ENCODE measurements around the gene ALOX5AP.

ALOX5AP gene

DNA sequence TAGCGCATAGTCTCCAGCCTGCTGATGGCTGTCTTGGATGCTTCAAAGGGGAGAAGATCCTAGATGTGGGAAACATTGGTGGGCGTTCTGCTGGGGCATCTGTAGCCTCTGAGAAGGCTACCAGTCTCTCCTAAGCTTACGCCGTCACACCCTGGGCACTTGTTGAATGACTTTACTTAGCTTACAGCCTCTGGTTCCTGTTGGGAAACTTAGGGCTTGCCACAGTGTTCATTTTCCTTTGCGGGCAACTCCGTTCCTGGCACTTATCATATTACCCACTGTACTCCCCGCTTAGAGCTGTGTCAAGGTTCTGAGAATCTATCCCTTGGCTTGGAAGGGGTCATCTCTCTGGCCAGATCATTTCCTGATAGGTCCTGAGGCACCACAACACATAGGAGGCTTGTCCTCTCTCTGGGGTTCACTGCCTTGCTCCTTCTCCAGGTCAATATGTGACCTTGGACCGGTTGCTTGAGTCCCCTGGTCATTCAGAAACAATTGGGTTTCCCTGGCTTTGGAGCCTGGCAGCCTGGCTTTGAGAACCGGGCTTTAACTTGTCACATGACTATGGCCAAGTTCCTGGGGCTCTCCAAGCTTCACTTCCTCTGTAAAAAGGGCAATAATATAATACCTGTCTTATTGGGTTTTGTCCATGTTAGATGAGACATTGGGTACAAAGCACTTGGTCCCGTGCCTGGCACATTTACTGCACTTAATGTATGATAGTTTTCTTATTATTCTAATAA lies 20.5 kb upstream of the ALOX5AP start:
- no peak for DNase-seq (ENCODE audit: low spot score)

DNA sequence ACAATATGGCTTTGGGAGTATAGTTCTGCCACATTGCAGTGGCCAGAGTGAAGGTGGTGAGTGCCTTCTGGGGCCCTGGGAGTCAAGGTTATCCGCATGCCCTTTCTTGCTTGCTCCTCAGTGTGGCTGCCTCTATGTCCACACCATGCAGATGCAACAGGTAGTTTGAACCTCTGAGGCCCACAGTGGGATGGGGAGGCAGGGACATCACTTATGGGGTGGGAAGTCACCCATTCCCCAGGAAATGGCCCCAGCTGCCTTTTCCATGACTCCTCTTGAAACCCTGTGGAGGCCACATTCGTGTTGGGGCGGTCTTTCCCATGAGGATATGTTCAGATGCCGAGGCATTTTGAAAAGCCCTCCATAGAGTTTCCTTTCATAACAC lies 20.0 kb upstream of the ALOX5AP start:
- DNase-seq (ENCODE audit: low spot score): no peak

DNA sequence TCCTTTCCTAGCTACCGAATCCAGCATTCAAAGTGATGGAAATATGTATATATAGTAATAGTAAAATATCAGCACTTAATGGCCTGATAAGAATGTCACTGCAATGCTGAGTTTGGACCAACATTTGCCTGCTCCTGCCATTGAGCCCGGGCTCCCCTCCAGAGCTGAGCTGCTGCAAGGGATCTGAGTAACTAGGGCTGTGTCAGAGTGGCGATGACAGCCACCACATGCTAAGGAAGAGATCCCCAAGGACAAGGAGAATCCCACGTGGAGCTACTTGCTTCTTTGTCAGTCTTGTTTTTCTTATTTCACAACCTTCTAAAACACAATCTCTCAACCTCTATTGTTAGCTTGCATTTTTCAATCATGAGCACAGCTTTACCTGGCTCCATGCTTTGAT lies 19.5 kb upstream of the ALOX5AP start:
- DNase-seq (ENCODE audit: low spot score): no peak

DNA sequence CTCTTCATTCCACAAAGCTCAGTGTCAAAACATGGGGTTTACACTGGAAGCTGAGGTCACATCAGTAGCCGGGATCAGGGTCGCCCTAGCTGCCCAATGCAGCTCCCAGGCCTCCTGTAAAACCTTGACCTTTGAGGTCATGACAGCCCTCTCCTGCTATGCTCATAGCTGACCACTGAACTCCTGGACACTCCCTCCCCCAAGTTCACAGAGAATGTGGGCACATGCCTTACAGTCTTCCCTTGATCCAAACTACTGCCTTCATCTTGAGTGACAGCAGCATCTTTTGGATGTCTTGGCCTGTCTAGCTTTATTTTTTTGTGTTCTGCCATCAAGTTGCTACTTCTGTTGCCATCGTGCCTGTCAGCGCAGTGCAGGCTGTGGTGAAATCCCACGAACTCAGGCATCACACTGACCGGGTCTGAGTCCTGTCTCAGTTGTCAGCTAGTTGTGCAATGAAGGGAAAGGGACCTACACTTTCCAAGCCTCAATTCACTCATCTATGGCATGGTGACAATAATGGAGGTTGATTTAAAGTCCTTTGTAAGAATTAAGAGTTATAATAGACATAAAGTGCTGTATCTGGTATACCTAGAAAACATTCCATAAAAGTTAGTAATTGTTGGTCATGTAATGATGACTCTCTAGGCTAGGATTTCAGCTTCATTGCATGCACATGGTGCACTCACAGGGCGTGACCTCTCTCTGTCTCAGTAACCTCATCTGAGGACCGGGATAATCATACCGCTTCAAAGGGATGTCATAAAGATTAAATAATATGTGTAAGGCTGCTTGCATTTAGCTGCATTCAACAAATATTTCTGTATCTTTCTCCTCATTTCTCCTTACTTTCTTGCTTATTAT lies 16.4 kb upstream of the ALOX5AP start:
- DNase-seq (ENCODE audit: low spot score): no peak

DNA sequence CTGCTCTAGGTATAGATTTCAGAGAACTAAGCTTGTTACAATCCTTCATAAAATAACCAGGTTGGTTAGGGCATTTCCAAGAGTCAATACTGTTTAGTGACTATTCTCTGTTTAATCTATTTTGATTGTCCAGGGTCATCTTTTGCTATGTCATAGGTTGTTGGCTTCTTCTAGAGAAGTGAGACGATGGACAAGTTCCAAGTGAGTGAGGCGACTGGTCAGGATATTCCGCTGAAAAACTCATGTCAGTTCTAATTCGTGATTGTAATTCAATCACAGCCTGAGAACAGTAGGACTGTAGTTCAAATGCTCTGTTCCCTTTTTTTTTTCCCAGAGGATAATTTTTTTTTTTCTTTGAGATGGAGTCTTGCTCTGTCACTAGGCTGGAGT lies 15.8 kb upstream of the ALOX5AP start:
- no peak for DNase-seq (ENCODE audit: low spot score)

DNA sequence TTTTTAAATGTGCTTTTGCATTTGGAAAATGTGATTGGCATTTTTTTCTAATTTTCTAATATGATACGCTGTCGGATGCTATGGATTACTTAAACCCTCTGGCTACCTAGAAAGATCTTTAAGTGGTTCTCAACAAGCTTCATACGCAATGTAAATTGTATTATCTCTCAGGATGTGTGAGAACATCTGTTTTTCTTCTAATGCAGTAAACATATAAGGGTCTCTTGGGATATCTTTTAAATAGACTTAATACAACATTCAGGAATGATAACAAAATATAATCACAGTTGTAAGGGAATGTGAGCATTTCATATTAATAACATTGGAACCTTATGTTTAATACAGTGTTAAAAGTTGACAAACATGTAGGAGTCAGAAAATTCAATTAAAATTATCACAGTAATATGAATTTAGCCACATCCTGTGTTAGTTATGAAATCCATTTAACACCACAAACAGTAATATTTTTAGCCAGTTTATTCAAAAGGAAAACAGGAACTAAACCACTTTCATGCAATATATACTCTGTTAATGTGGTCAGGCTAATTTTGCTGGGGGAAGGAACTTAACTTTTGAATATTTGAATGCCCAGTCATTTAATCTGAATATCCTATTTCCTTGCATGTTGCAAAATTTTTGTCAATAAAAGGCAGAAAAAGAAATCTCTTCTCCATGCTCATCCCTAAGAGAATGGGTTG lies 15.0 kb upstream of the ALOX5AP start:
- no peak for DNase-seq (ENCODE audit: low spot score)

DNA sequence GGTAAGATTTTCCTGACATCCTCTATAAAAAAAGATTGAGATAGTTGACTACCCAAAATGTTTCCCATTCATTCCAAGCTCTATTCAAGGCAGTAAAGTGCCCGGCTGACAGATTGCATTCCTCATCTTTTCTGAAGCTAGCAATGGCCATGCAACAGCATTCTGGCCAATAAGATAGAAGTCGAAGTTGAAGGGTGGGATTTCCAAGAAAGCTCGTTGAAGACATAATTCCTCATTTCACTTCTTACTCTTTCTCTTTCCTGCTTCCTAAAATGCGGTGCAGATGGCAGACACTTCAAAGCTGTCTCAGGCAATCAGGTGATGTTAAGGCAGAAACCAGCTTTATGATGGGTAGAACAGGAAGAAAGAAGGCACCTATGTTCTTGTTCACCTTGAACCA lies 13.4 kb upstream of the ALOX5AP start:
- DNase-seq (ENCODE audit: low spot score): no peak

DNA sequence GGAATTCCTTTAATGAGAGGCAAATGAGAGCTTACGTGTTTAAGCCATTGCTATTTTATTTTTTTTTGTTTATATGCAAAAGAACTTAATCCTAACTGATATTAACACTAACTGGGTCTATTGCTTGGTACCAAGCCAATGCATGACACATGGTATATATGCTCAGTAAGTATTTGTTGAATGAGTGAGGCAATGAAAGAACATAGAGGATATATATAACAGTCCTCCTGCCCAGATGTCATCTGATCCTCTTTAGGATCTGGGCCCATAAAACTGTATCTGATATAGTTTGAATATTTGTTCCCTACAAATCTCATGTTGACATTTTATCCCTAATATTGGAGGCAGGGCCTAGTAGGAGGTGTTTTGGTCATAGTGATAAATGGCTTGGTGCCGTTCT lies 13.0 kb upstream of the ALOX5AP start:
- DNase-seq (ENCODE audit: low spot score): no peak

DNA sequence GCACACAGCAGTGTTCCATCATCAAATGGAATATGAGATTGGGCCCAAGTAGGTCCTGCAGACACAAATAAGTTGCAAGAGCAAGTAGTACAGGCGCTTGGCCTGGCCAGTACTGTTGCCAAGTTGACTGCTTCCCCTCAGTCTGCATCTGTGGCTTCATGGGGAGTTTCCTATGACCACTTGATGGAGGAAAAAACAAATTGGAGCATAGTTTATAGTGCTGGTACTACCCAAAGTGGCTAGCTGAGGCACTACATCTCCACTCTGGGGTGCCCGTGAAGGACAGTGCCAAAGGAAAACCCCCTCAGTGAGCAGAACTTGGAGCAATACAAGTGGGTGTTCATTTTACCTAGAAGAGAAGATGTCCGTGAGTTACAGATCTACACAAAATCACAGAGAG lies 10.6 kb upstream of the ALOX5AP start:
- no peak for DNase-seq (ENCODE audit: low spot score)

DNA sequence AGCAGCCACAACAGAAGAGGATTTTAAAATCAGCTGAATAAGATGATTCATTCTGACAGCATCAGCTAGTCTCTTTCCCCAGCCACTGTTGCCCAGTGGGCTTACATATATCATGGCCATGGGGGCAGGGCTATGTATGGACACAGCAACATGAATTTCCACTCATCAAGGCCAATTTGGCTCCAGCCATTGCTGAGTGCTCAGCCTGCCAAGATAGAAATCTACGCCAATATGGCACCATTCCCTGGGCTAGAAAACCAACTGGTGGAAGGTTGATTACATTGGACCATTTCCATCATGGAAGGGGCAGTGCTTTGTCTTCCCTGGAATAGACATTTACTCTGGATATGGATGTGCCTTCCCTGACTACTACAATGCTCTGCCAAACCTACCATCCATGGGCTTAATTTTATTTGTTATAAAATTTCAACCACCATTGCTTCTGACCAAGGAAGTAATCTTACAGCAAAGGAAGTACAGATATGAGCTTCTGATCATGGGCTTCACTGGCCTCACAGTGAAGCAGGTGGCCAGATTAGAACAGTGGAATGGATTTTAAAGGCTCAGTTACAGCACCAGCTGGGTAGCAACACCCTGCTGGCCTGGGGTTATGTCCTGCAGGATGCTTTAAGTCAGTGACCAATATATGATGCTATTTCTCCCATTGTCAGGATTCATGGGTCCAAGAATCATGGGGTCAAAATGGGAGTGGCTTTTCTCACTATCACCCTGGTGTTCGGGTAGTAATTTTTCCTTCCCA lies 9.8 kb upstream of the ALOX5AP start:
- DNase-seq (ENCODE audit: low spot score): no peak

DNA sequence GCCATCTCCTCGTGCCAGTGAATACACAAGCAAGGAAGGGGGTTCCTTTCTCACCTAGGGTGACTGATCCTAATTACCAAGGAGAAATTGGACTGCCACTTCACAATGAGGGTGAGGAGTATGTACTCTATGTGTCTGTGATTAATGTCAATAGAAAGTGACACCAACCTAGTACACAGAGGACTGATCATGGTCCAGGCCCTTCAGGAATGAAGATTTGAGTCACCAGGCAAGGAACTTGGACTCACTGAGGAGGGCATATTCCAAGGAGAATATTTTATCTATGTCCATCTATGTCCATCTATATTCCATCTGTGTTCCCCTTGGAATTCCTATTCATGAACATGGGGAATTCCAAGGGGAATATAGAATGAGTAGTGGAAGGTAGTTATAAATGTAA lies 9.2 kb upstream of the ALOX5AP start:
- DNase-seq (ENCODE audit: low spot score): no peak

DNA sequence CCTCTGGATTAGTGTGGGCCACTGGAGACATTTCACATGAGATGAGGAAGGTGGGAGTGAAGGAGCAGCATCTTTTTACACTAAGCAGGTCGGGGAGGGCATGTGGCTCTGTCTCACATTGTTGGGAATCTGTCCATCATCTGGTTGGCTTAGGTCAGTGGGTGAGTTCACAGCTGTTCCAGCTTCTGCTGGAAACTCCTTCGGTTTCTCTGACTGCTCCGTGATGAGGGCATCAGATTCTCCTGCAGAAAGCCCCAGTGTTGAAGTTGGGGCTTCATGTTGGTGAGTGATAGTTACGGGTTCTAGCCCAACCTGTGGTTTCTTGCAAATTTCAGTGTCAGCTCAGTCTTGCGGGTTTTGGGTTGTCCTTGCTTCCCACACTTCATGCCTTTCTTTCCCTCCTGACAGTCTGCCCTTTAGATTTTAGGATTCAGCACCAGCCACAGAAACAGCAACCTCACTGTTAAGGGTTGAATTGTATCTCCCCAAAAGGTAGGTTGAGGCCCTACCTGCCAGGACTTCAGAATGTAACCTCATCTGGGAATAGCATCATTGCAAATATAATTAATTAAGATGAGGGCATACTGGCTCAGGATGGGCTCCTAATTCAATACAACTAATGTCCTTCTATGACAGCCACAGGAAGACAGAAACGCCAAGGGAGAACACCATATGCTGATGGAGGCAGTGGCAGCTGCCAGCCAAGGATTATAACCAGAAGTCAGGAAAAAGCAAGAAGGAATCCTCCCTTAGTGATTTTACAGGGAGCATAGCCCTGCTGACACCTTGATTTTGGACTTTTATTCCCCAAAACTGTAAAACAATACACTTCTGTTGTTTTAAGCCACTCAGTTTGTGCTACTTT lies 7.6 kb upstream of the ALOX5AP start:
- no peak for DNase-seq (ENCODE audit: low spot score)

DNA sequence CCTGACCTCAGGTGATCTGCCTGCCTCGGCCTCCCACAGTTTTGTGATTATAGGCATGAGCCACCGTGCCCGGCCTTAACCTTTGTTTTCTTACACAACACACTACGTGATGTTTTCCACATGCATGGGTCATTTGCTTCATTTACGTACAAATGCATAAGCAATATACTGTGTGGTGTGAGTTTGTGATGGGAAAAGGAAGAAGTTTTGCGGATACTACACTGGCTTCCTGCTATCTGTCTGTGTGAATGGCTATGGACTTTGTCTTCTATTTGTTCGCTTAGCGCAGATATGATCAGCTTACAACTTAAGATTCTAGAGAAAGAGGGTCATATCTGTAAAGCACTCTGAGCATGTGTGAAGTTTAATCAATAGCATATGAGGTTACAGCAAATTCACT lies 5.5 kb upstream of the ALOX5AP start:
- DNase-seq (ENCODE audit: low spot score): no peak

DNA sequence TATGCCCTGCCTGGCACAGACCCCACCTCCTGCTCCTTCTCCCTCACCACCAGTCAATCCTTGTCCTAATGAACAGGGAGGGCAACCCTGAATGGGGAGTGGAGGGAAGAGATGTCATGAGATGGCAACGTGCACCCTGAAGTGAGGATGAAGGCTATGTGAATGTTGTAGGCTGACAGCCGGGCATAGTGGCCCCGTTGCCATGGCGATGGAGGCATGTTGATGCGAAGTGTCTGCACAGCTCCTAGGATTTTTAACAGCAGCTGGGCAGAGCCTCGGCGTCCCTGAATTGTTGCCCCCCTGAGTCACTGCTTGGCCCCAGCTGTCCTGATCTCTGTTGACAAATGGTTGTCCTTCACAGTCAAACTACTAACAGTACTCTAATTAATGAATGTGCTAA lies 4.8 kb upstream of the ALOX5AP start:
- no peak for DNase-seq (ENCODE audit: low spot score)

DNA sequence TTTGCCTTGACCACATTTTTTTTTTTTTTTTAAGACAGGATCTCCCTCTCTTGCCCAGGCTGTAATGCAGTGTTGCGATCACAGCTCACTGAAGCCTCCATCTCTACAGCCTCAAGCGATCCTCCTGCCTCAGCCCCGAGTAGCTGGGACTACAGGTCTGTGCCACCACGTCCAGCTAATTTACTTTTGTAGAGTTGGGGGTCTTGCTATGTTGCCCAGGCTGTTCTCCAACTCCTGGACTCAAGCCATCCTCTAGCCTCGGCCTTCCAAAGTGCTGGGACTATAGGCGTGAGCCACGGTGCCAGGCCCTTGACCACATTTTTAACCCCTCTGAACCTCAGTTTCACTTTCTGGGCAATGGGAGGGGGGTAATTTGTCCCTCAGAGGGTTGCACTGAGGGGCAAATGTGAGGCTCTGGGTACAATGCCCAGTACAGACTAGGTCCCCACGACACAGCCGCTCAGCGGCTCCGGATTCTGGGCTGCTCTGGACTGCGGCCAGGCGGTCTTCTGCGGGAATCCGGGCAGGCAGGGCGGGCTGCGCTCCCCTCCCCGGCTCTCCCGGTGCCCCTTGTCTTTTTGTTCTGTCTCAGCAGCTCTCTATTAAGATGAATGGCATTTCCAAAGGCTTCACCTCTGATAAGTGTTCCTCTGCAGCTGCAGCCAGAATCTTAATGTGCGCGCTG lies 3.8 kb upstream of the ALOX5AP start:
- DNase-seq (ENCODE audit: low spot score): no peak

DNA sequence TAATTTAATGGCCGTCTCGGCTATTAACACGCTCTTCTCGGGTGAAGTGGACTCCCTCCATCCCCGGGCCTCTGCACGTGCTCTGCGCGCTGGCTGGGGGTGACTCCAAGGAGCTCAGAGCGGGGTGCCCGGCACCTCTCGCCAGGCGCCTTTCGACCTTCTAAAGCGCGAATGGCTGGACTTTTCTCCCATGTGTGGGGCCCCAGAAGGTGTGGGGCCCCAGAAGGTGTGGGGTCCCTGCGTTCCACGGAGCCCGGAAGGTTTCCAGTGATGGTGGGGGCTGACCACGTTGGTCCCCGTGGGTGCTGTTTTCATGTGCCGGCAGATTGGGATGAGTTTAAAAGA lies 3.3 kb upstream of the ALOX5AP start:
- no peak for DNase-seq (ENCODE audit: low spot score)

DNA sequence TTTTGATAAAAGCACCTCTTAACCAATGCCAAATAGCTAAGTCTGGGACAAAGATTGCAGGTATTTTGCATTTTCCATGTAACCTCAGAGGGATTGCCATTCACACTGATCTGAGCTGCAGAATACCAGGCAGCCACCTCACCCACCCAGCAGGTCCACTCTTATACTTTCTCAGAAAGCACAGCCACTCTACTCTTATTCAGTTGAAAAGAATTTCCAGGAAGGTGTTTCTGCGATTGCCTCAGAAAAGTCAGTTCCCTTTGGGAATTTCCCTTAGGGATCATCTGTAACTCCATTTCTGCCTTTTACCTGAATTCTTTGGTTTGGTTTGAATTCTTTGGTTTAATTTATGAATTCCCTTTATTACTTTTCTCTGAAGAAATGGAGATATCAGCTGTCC lies 904 bp upstream of the ALOX5AP start:
- no peak for DNase-seq (ENCODE audit: low spot score)

DNA sequence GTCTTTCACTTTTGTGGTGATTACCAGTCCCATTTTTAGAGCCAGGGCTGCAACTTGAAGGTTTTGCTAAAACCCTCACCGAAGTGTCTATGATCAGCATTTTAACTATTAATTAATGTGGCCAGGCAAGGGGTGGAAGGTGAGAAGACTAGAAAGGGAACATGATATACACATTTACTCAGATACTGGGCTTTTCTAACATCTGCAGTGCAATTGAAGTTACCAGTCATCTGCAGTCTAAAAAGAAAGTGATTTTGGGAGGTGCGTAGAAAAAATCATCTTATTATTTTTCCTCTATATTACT lies 481 bp downstream of the ALOX5AP start:
- DNase-seq (ENCODE audit: low spot score): no peak

DNA sequence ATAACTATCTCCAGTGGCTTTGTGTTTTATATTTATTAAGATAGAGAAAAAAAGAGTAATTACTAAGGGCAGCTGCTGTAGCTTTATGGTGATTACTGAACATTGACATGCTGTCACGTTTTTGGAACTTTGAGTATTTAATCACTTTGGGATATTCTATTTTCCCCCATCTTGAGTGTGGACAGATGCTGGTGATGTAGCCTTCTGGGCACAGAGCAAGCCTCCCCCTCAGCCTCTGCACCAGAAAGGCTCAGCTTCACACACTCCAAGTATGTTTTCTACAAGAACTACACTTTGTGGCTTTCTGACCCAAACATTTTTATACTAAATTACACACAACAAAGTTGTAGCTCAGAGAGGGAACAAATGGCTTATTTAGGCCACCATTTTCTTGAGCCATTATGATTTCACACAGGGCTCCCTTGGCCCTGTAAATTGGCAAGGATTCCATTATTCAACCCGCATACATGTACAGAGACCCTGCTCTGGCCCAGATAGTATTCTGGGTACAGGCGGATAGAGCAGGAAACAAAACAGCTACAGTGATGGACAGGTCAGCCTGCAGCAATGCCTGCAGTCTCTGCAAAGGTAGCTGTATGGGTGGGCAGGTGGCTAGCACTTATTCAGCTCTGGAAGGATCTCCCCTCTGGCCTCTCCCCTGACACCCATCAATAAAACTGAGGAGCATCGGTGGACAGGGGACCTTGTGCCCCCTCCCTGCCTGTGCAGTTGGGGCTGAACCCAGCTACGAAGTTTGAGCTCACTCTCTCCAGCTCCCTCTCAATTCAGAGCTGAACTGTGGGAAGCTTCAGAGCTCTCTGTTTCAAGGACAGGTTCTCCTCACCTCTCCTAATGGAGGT lies 1.3 kb downstream of the ALOX5AP start:
- no peak for DNase-seq (ENCODE audit: low spot score)
